ENCODE results near the gene PAX5. TPM values are rescaled to one million over a fixed set of nuclear protein-coding genes. Genes with fewer than 3 reads are reported as not detected.
A peak's percentile ranks its signal among the peaks of the same experiment; 100 is the strongest.

PAX5 gene
- total RNA-seq, 2 donors from 2014 or later: 0.52 TPM; not detected in 1

DNA sequence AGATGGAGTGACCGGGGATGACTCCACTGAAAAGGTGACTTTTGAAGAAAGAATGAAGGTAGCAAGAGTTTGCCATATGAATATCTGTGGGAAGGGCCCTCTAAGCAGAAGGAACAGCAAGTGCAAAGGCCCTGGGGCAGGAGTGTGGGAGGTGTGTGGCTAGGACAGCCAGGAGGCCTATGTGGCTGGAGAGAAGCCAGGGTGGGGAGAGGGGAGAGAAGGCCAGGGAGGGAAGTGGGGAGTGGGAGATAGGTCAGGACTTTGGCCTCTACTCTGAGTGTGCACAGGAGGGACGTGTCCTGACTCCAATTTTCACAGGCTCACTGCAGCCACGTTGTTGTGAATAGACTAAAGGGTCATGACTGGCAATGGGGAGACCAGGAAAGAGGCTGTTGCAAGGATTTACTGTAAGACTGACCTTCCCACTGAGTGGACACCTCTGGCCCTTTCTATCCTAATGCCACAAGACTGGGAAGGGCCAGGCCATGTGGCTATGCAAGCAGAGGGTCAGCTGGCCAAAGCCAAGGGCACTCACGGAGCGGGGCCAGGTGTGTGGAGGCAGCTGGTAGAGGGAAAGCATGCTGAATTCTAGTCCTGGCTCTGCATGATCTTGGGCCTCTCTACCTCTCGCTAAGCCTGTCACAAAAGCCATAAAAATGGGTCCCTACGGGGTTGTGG is 172.4 kb downstream of the PAX5 start:
- Histone ChIP-seq H3K4me3 (no peak overlapping the region), H3K36me3 (replicated peaks in 1 of 2; ENCODE audit: insufficient read depth in 1 of 2, low read depth in 2 of 2) (no peaks in the 10 kb centered on the region), H3K27ac (no peak overlapping the region), H3K27me3 (no peaks in the 10 kb centered on the region), H3K9me3 (no peaks in the 10 kb centered on the region), H3K4me1 (no peaks in the 10 kb centered on the region)
- intact Hi-C loops (cut with DNase I): no loop called here
- WGBS, 2 donors: 47 to 58% methylated on average over 7 of the region's 7 CpGs
- DNase-seq: no peak
- TF ChIP-seq POLR2A (IDR thresholded peaks at IDR 0.05): no peak
- TF ChIP-seq, protein P1, sequence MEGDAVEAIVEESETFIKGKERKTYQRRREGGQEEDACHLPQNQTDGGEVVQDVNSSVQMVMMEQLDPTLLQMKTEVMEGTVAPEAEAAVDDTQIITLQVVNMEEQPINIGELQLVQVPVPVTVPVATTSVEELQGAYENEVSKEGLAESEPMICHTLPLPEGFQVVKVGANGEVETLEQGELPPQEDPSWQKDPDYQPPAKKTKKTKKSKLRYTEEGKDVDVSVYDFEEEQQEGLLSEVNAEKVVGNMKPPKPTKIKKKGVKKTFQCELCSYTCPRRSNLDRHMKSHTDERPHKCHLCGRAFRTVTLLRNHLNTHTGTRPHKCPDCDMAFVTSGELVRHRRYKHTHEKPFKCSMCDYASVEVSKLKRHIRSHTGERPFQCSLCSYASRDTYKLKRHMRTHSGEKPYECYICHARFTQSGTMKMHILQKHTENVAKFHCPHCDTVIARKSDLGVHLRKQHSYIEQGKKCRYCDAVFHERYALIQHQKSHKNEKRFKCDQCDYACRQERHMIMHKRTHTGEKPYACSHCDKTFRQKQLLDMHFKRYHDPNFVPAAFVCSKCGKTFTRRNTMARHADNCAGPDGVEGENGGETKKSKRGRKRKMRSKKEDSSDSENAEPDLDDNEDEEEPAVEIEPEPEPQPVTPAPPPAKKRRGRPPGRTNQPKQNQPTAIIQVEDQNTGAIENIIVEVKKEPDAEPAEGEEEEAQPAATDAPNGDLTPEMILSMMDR (IDR thresholded peaks at IDR 0.05): no peak
- no peak for ATAC-seq

DNA sequence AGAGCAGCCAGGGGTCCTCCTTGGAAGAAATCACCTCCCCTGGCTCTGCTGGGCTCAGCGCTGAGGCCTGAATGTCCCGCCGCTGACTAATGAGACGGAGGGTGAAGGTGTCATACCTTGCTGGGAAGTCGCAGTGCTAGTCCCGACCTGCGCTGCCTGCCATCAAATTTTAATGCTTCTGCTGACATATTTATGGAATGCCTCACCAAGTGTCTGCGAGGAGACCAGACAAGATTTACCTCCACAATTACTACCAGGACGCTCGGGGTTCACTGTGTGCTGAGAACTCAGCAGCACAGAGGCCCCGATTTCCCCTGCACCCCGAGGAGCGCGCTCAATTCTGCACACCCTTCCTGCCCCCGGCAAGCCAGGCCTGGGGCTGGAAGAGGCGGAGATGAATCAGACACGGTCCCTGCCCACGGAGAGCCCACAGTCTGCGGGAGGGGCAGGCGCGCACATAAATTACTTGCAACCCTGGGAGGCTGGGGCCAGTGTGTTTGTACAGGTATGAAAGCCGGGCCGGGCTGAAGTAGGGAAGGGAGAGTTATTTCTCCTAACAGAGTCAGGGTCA is 175.2 kb downstream of the PAX5 start:
- Histone ChIP-seq H3K27me3 (no peaks in the 10 kb centered on the region), H3K27ac (no peak overlapping the region), H3K36me3 (replicated peaks in 1 of 2; ENCODE audit: insufficient read depth in 1 of 2, low read depth in 2 of 2) (no peaks in the 10 kb centered on the region), H3K4me1 (no peaks in the 10 kb centered on the region), H3K9me3 (no peaks in the 10 kb centered on the region), H3K4me3 (no peak overlapping the region)
- no peak for ATAC-seq
- 73 to 74% methylated on average over 21 to 23 of the region's 23 CpGs for WGBS, 2 donors
- no peak for TF ChIP-seq POLR2A (IDR thresholded peaks at IDR 0.05)
- TF ChIP-seq, protein P1 (IDR thresholded peaks at IDR 0.05): no peak
- intact Hi-C loops (cut with DNase I): no loop called here
- no peak for DNase-seq

DNA sequence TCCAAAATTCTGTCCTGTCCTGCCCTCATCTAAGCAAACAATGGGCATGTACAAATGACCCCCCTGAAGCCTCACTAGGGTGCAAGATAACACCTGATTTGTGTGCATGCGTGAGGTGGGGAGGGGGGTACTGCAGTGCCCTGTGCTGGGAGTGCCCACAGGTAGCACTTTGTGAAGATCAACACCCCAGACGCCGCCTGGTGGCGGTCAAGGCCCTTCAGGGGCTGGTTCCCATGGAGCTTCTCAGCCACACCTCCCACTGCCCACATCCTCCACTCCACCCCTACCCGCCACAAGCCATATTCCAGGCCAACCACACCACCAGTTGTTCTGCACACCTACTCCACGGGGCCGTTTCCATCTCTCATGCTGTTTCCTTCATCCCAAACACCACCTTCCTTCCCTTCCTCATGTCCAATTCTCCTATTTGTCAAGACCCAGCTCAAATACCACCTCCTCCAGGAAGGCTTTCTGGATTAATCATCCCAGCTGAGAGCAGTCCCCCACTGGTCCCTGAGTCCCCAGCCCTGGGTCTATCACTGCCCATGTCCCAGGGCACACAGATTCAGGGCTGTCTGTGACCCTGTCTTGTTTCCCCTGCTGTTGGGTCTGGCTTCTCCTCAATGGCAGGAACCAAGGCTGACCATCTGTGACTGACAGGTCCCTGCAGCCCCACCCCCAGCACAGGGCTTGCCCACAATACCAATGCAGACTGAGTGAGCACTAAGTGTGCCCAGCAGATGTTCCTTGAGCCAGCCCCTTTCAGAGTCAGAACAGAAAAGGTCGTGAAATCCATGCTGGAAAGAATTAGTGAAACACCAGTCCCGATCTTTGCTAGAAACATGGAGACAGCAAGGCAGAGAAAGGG is 178.4 kb downstream of the PAX5 start:
- H3K9me3 ChIP-seq: no peaks in the 10 kb centered on the region
- H3K4me3 ChIP-seq: no peak overlapping the region
- 58 to 59% methylated on average over 8 to 9 of the region's 9 CpGs for WGBS, 2 donors
- no peak for TF ChIP-seq POLR2A (IDR thresholded peaks at IDR 0.05)
- TF ChIP-seq, protein P1 (IDR thresholded peaks at IDR 0.05): peak in 1 of 7 experiments; percentile 10
- intact Hi-C loops (cut with DNase I): no loop called here
- H3K27ac ChIP-seq: no peak overlapping the region
- H3K4me1 ChIP-seq: no peaks in the 10 kb centered on the region
- H3K36me3 ChIP-seq (replicated peaks in 1 of 2; ENCODE audit: insufficient read depth in 1 of 2, low read depth in 2 of 2): no peaks in the 10 kb centered on the region
- no peak for ATAC-seq
- H3K27me3 ChIP-seq: no peaks in the 10 kb centered on the region
- DNase-seq: peak in 2 of 4 donors; percentile 9 to 36

DNA sequence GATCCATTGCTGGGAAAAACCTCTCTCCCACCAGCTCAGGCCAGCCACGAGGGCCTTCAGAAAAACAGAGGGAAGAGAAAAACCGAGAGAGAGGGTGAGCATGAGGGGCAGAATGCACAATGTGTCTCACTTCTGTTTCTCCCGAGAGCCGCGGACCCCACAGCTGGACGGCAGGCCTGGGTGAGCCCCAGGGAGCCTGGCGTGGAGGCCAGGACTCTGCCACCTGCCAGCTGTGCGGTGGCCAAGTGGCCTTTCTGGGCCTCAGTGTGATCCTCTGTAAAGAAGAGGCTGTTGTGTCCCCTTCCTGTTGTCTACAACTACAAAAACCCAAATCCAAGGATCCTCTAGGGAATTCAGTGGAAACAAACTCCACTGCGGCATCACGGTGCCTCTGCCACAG is 179.3 kb downstream of the PAX5 start:
- TF ChIP-seq POLR2A (IDR thresholded peaks at IDR 0.05): no peak
- TF ChIP-seq, protein P1 (IDR thresholded peaks at IDR 0.05): no peak
- intact Hi-C loops (cut with DNase I): no loop called here
- H3K27me3 ChIP-seq: no peaks in the 10 kb centered on the region
- ATAC-seq (no peak), DNase-seq (no peak)
- no peak overlapping the region for H3K27ac ChIP-seq
- no peaks in the 10 kb centered on the region for H3K36me3 ChIP-seq (replicated peaks in 1 of 2; ENCODE audit: insufficient read depth in 1 of 2, low read depth in 2 of 2)
- 73 to 81% methylated on average over 10 of the region's 10 CpGs for WGBS, 2 donors
- H3K9me3 ChIP-seq: no peaks in the 10 kb centered on the region
- no peaks in the 10 kb centered on the region for H3K4me1 ChIP-seq
- no peak overlapping the region for H3K4me3 ChIP-seq
